Caco-2 (cell line): Measurements from ENCODE around the gene IMPDH2. TPM values are rescaled to one million over a fixed set of nuclear protein-coding genes. Genes with fewer than 3 reads are reported as not detected.
A peak's percentile ranks its signal among the peaks of the same experiment; 100 is the strongest.

Experiments
- BruUV-seq: library from RNA; stranded (reverse); fragments of 400-500 nt; replicated peaks from 2 replicates; lab custom pipeline; 2021; lab: Mats Ljungman, UMichigan
- CTCF ChIA-PET: fragments of 300-600 bp; sonication (Branson Sonifier 250); formaldehyde crosslinking; loops from one replicate; lab custom pipeline; 2022; ENCODE audit warnings: antibody characterized with exemption; lab: Charles Lee
- POLR2A ChIA-PET: fragments of 300-600 bp; sonication (Branson Sonifier 250); formaldehyde crosslinking; loops from one replicate; lab custom pipeline; 2022; ENCODE audit warnings: antibody characterized with exemption; lab: Charles Lee
- DNase-seq, 2 experiments: peaks; one replicate each; pipeline versions ENCODE4 v3.0.0 to v3.0.0-alpha.2; 2020 to 2022
- H3K27me3 ChIP-seq: replicated peaks from 2 replicates; pipeline ENCODE4 v1.6.0; 2011; ENCODE audit warnings: low read length; ENCODE audit not compliant: control insufficient read depth, insufficient read depth
- H3K36me3 ChIP-seq: 2 replicates; pipeline ENCODE4 v1.5.1; 2011; ENCODE audit warnings: low read length; ENCODE audit not compliant: control insufficient read depth, insufficient read depth
- H3K4me1 ChIP-seq: fragments of 250-450 bp; sonication (Bioruptor Pico); 2 replicates; pipeline ENCODE4 v1.5.1; 2020; ENCODE audit warnings: mild to moderate bottlenecking
- H3K4me3 ChIP-seq: 2 replicates; pipeline ENCODE4 v1.5.1; 2011; ENCODE audit warnings: low read depth, mild to moderate bottlenecking, control low read depth, low read length
- H3K9me3 ChIP-seq: fragments of 250-450 bp; sonication (Bioruptor Pico); 2 replicates; pipeline ENCODE4 v1.5.1; 2020; ENCODE audit warnings: mild to moderate bottlenecking, moderate library complexity
- H3K27ac Mint-ChIP-seq: one replicate; pipeline ENCODE4 v1.8.0; 2022; ENCODE audit warnings: mixed read lengths; ENCODE audit not compliant: unreplicated experiment
- H3K27me3 Mint-ChIP-seq: one replicate; pipeline ENCODE4 v1.8.0; 2022; ENCODE audit warnings: mixed read lengths; ENCODE audit not compliant: insufficient read depth, unreplicated experiment
- H3K36me3 Mint-ChIP-seq: one replicate; pipeline ENCODE4 v1.8.0; 2022; ENCODE audit warnings: mild to moderate bottlenecking, mixed read lengths; ENCODE audit not compliant: insufficient read depth, unreplicated experiment
- H3K4me1 Mint-ChIP-seq: one replicate; pipeline ENCODE4 v1.8.0; 2022; ENCODE audit warnings: low read depth, mixed read lengths; ENCODE audit not compliant: unreplicated experiment
- H3K4me3 Mint-ChIP-seq: one replicate; pipeline ENCODE4 v1.8.0; 2022; ENCODE audit warnings: mild to moderate bottlenecking, moderate library complexity, mixed read lengths; ENCODE audit not compliant: unreplicated experiment
- H3K9me3 Mint-ChIP-seq: one replicate; pipeline ENCODE4 v1.8.0; 2022; ENCODE audit warnings: mixed read lengths; ENCODE audit not compliant: unreplicated experiment
- intact Hi-C: fragments of 100-400 bp; cut with micrococcal nuclease; formaldehyde crosslinking; loops from one replicate; pipeline ENCODE4 v1.10.0; 2022; ENCODE audit not compliant: unreplicated experiment
- total RNA-seq: library from RNA; stranded (reverse); gene quantifications from 2 replicates; pipeline ENCODE4 v1.2.3, GENCODE V29; 2022
- TF ChIP-seq, protein P1 (sequence below), 2 experiments: fragments of 200-600 bp in 1 of 2; IDR thresholded peaks; 1 replicate in 1 of 2; 2 replicates in 1 of 2; pipeline versions ENCODE4 v1.5.1 to v1.8.0; 2011 to 2022; ENCODE audit warnings: antibody characterized with exemption in 1 of 2, control low read depth in 1 of 2, inconsistent platforms in 1 of 2, low read depth in 1 of 2, low read length in 1 of 2, mild to moderate bottlenecking in 1 of 2, moderate library complexity in 1 of 2; ENCODE audit not compliant: insufficient read depth in 1 of 2, severe bottlenecking in 1 of 2, unreplicated experiment in 1 of 2

The IMPDH2 gene
- total RNA-seq, 1 experiment from 2014 or later = 233 TPM

DNA sequence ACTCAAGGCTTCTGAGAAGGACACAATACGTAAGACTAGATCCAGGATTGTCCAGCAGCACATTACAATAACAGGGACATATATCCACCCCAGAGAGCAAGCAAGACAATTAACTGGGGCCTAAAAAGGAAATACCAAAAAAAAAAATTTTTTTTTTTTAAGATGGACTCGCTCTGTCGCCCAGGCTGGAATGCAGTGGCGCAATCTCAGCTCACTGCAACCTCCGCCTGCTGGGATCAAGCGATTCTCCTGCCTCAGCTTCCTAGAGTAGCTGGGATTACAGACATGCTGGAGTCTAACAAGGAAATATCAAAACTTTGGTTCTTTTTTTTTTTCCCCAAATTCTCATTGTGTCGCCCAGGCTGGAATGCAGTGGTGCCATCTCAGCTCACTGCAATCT lies 28.8 kb upstream of the IMPDH2 start:
- H3K4me3 Mint-ChIP-seq = no peak overlapping the region
- TF ChIP-seq, protein P1, sequence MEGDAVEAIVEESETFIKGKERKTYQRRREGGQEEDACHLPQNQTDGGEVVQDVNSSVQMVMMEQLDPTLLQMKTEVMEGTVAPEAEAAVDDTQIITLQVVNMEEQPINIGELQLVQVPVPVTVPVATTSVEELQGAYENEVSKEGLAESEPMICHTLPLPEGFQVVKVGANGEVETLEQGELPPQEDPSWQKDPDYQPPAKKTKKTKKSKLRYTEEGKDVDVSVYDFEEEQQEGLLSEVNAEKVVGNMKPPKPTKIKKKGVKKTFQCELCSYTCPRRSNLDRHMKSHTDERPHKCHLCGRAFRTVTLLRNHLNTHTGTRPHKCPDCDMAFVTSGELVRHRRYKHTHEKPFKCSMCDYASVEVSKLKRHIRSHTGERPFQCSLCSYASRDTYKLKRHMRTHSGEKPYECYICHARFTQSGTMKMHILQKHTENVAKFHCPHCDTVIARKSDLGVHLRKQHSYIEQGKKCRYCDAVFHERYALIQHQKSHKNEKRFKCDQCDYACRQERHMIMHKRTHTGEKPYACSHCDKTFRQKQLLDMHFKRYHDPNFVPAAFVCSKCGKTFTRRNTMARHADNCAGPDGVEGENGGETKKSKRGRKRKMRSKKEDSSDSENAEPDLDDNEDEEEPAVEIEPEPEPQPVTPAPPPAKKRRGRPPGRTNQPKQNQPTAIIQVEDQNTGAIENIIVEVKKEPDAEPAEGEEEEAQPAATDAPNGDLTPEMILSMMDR (IDR thresholded peaks at IDR 0.05; ENCODE audit: insufficient read depth in 1 of 2, low read depth in 1 of 2, low read length in 1 of 2, severe bottlenecking in 1 of 2, unreplicated experiment in 1 of 2) = no peak
- no peak for DNase-seq
- ChIA-PET POLR2A (no interaction called here), CTCF (no interaction called here)
- Histone ChIP-seq H3K9me3 (no peaks in the 10 kb centered on the region), H3K36me3 (no peaks in the 10 kb centered on the region), H3K4me3 (no peak overlapping the region), H3K27me3 (no peaks in the 10 kb centered on the region), H3K4me1 (no peaks in the 10 kb centered on the region)
- intact Hi-C loops = no loop called here
- no peaks in the 10 kb centered on the region for H3K9me3 Mint-ChIP-seq
- BruUV-seq = no TSS peak
- peaks cover 93% of the 10 kb centered on the region for H3K36me3 Mint-ChIP-seq
- no peak overlapping the region for H3K27ac Mint-ChIP-seq
- H3K4me1 Mint-ChIP-seq = no peaks in the 10 kb centered on the region
- no peaks in the 10 kb centered on the region for H3K27me3 Mint-ChIP-seq

DNA sequence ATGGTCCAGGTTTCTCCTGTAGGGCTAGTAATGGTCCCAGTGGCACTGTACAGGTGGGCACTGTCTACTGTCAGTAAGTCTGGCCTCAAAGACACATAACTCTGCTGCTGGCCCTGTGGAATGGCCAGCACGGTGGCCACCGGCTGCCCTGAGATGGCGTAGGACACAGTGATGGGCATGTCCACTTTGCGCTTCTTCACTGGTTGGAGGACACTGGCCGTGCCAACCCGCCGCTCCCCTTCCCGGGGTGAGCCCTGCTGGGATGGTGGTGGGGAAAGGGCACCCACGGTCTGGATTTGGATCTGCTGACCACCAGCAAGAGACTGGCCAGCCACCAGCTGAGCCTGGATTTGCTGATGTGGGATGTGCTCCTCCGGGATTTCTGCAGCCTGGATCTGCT lies 28.1 kb upstream of the IMPDH2 start:
- CTCF ChIA-PET = no interaction called here
- TSS peak; percentile 51 for BruUV-seq
- H3K36me3 ChIP-seq = no peaks in the 10 kb centered on the region; the same call in 1 of the 2 replicates
- H3K4me3 ChIP-seq = no peak overlapping the region
- intact Hi-C loops = no loop called here
- TF ChIP-seq, protein P1 (IDR thresholded peaks at IDR 0.05; ENCODE audit: insufficient read depth in 1 of 2, low read depth in 1 of 2, low read length in 1 of 2, severe bottlenecking in 1 of 2, unreplicated experiment in 1 of 2) = no peak
- Mint-ChIP-seq H3K36me3 (peaks cover 92% of the 10 kb centered on the region), H3K27me3 (no peaks in the 10 kb centered on the region), H3K9me3 (no peaks in the 10 kb centered on the region), H3K4me1 (no peaks in the 10 kb centered on the region), H3K4me3 (no peak overlapping the region), H3K27ac (no peak overlapping the region)
- POLR2A ChIA-PET = no interaction called here
- H3K4me1 ChIP-seq = no peaks in the 10 kb centered on the region
- H3K9me3 ChIP-seq = no peaks in the 10 kb centered on the region
- no peaks in the 10 kb centered on the region for H3K27me3 ChIP-seq
- no peak for DNase-seq

GRCh38 chr3:49054344-49054862 lies 25.2 kb upstream of the IMPDH2 start:
- no TSS peak for BruUV-seq
- H3K4me1 ChIP-seq = no peaks in the 10 kb centered on the region
- Mint-ChIP-seq H3K9me3 (no peaks in the 10 kb centered on the region), H3K27ac (no peak overlapping the region), H3K36me3 (peaks cover 90% of the 10 kb centered on the region), H3K27me3 (no peaks in the 10 kb centered on the region), H3K4me1 (no peaks in the 10 kb centered on the region), H3K4me3 (no peak overlapping the region)
- no peak for DNase-seq
- no peaks in the 10 kb centered on the region for H3K27me3 ChIP-seq
- ChIA-PET CTCF (no interaction called here), POLR2A (no interaction called here)
- no peak overlapping the region for H3K4me3 ChIP-seq
- H3K36me3 ChIP-seq = peaks cover 1% of the 10 kb centered on the region; the same call in 1 of the 2 replicates
- TF ChIP-seq, protein P1 (IDR thresholded peaks at IDR 0.05; ENCODE audit: insufficient read depth in 1 of 2, low read depth in 1 of 2, low read length in 1 of 2, severe bottlenecking in 1 of 2, unreplicated experiment in 1 of 2) = no peak
- H3K9me3 ChIP-seq = no peaks in the 10 kb centered on the region
- intact Hi-C loops = no loop called here
